HCT116 (cell line): ENCODE results near the gene SIGLEC14. TPM values are rescaled to one million over a fixed set of nuclear protein-coding genes. Genes with fewer than 3 reads are reported as not detected.
"Not testable (repeated sequence)": the region's sequence is repeated elsewhere in the genome, so short reads cannot be mapped to it uniquely, and the experiment has no call there.

Source experiments
- ATAC-seq: fragments of 200-7000 bp; cut with Tn5 transposase; 2 replicates; pipeline ENCODE4 v1.9.1; 2020; ENCODE audit warnings: mild to moderate bottlenecking, moderate library complexity
- Bru-seq: library from RNA; stranded (reverse); fragments of 400-500 nt; gene quantifications from one replicate; lab custom pipeline; 2021; lab: Mats Ljungman, UMichigan
- BruChase-seq, 2 experiments: library from RNA; stranded (reverse); fragments of 400-500 nt; gene quantifications; one replicate each; lab custom pipeline; 2021; lab: Mats Ljungman, UMichigan
- BruUV-seq: library from RNA; stranded (reverse); fragments of 400-500 nt; replicated peaks from 2 replicates; lab custom pipeline; 2021; lab: Mats Ljungman, UMichigan
- CTCF ChIA-PET: fragments of 300-600 bp; sonication (Branson Sonifier 250); formaldehyde crosslinking; loops from one replicate; lab custom pipeline; 2021; ENCODE audit warnings: antibody characterized with exemption; lab: Charles Lee
- POLR2A ChIA-PET: fragments of 300-600, 350-600 bp; sonication (Branson Sonifier 250); formaldehyde crosslinking; loops from one replicate; lab custom pipeline; 2021; ENCODE audit warnings: antibody characterized with exemption; lab: Charles Lee
- RAD21 ChIA-PET, 2 experiments: fragments of 300-600 bp; sonication (Branson Sonifier 250); formaldehyde crosslinking; loops; one replicate each; lab custom pipeline; 2023; ENCODE audit warnings: low total read pairs in 2 of 2; ENCODE audit not compliant: uncharacterized antibody in 2 of 2, unreplicated experiment in 2 of 2, low non-redundant PET in 1 of 2; lab: Charles Lee
- DNase-seq: peaks from one replicate; pipeline ENCODE4 v3.0.0-alpha.2; 2010; ENCODE audit warnings: low read depth, low spot score
- H2AFZ ChIP-seq: fragments of 200-600 bp; shearing (Covaris generic), sonication (generic); 2 replicates; pipeline ENCODE4 v1.6.1; 2017; ENCODE audit warnings: low read depth, mixed run types, mixed read lengths, antibody characterized with exemption, low read length; ENCODE audit not compliant: poor library complexity, severe bottlenecking
- H3K27ac ChIP-seq: 2 replicates; pipeline ENCODE4 v1.5.1; 2012; ENCODE audit warnings: low read depth, low read length
- H3K27me3 ChIP-seq: fragments of 200-600 bp; sonication (generic); 2 replicates; pipeline ENCODE4 v1.6.1; 2016; ENCODE audit warnings: mixed run types, low read length, mixed read lengths; ENCODE audit not compliant: insufficient read depth
- H3K36me3 ChIP-seq, 2 experiments: fragments of 200-500 bp in 1 of 2; fragments of 200-600 bp in 1 of 2; sonication (Bioruptor generic) in 1 of 2; sonication (generic) in 1 of 2; 2 replicates each; pipeline versions ENCODE4 v1.5.1 to v1.6.1; 2014 to 2016; ENCODE audit warnings: low read length in 2 of 2, inconsistent platforms in 1 of 2, mixed read lengths in 1 of 2, mixed run types in 1 of 2; ENCODE audit not compliant: insufficient read depth in 2 of 2, control insufficient read depth in 1 of 2
- H3K4me1 ChIP-seq, 2 experiments: fragments of 200-600 bp in 1 of 2; sonication (generic) in 1 of 2; 2 replicates each; pipeline versions ENCODE4 v1.5.1 to v1.6.1; 2012 to 2017; ENCODE audit warnings: low read length in 2 of 2, inconsistent platforms in 1 of 2, mild to moderate bottlenecking in 1 of 2, mixed read lengths in 1 of 2, mixed run types in 1 of 2, moderate library complexity in 1 of 2; ENCODE audit not compliant: insufficient read depth in 2 of 2, control insufficient read depth in 1 of 2
- H3K4me2 ChIP-seq: fragments of 200-600 bp; sonication (generic); 2 replicates; pipeline ENCODE4 v1.6.1; 2017; ENCODE audit warnings: mixed run types, low read length, mixed read lengths
- H3K4me3 ChIP-seq, 2 experiments: fragments of 200-600 bp in 1 of 2; sonication (generic) in 1 of 2; replicated peaks in 1 of 2; 2 replicates each; pipeline ENCODE4 v1.5.1; 2011 to 2016; ENCODE audit warnings: low read length in 2 of 2, control low read depth in 1 of 2, low read depth in 1 of 2, mild to moderate bottlenecking in 1 of 2, mixed read lengths in 1 of 2, mixed run types in 1 of 2
- H3K79me2 ChIP-seq: fragments of 200-600 bp; sonication (generic); 2 replicates; pipeline ENCODE4 v1.6.1; 2017; ENCODE audit warnings: mild to moderate bottlenecking, mixed run types, low read length, moderate library complexity, mixed read lengths; ENCODE audit not compliant: insufficient read depth
- H3K9ac ChIP-seq: fragments of 200-600 bp; sonication (generic); 2 replicates; pipeline ENCODE4 v1.6.1; 2016; ENCODE audit warnings: low read length, mixed read lengths
- H3K9me2 ChIP-seq: fragments of 200-600 bp; sonication (generic), shearing (Covaris generic); 2 replicates; pipeline ENCODE4 v1.6.1; 2017; ENCODE audit warnings: mixed run types, mild to moderate bottlenecking, moderate library complexity; ENCODE audit not compliant: insufficient read depth
- H3K9me3 ChIP-seq, 2 experiments: fragments of 200-500 bp in 1 of 2; fragments of 200-600 bp in 1 of 2; sonication (Bioruptor generic) in 1 of 2; sonication (generic) in 1 of 2; 2 replicates each; pipeline ENCODE4 v1.6.1; 2014 to 2017; ENCODE audit warnings: low read length in 2 of 2, mixed read lengths in 2 of 2, inconsistent platforms in 1 of 2, low read depth in 1 of 2, mild to moderate bottlenecking in 1 of 2, mixed run types in 1 of 2, moderate library complexity in 1 of 2; ENCODE audit not compliant: control insufficient read depth in 1 of 2, insufficient read depth in 1 of 2
- H4K20me1 ChIP-seq: fragments of 200-600 bp; sonication (generic), shearing (Covaris generic); 2 replicates; pipeline ENCODE4 v1.6.1; 2017; ENCODE audit warnings: mixed run types, mild to moderate bottlenecking, moderate library complexity; ENCODE audit not compliant: insufficient read depth
- CBX3 ChIP-seq: IDR thresholded peaks from 2 replicates; pipeline ENCODE4 v1.6.1; 2012; ENCODE audit warnings: low read depth
- CTCF ChIP-seq, 3 experiments: fragments of 200-600 bp in 1 of 3; sonication (generic) in 1 of 3; IDR thresholded peaks in 2 of 3; conservative IDR thresholded peaks in 1 of 3; 2 replicates each; pipeline ENCODE4 v1.5.1; 2012 to 2017; ENCODE audit warnings: low read depth in 2 of 3, low read length in 2 of 3, antibody characterized with exemption in 1 of 3, borderline replicate concordance in 1 of 3, control low read depth in 1 of 3, mild to moderate bottlenecking in 1 of 3, mixed read lengths in 1 of 3, mixed run types in 1 of 3, moderate library complexity in 1 of 3; ENCODE audit not compliant: insufficient read depth in 1 of 3
- FOSL1 ChIP-seq: IDR thresholded peaks from 2 replicates; pipeline ENCODE4 v1.6.1; 2012; ENCODE audit warnings: low read depth
- JUND ChIP-seq: IDR thresholded peaks from 2 replicates; pipeline ENCODE4 v1.6.1; 2012
- SIN3A ChIP-seq: IDR thresholded peaks from 2 replicates; pipeline ENCODE4 v1.6.1; 2012; ENCODE audit warnings: low read depth
- SP1 ChIP-seq: IDR thresholded peaks from 2 replicates; pipeline ENCODE4 v1.6.1; 2012; ENCODE audit warnings: low read depth
- SRF ChIP-seq: IDR thresholded peaks from 2 replicates; pipeline ENCODE4 v1.6.1; 2012; ENCODE audit warnings: low read depth
- ZFX ChIP-seq: fragments of 450-650 bp; IDR thresholded peaks from 2 replicates; pipeline ENCODE4 v1.6.1; 2017
- ZNF274 ChIP-seq: fragments of 200-500 bp; sonication (Bioruptor generic); IDR thresholded peaks from 2 replicates; pipeline ENCODE4 v1.6.1; 2014; ENCODE audit warnings: mild to moderate bottlenecking, low read depth, low read length, inconsistent platforms
- intact Hi-C: fragments of 100-400 bp; cut with micrococcal nuclease; formaldehyde crosslinking; loops from 2 replicates; pipeline ENCODE4 v1.10.0; 2022
- long read RNA-seq: library from polyadenylated mRNA; unstranded; transcript quantifications from one replicate; pipeline ENCODE4 v2.0.0, GENCODE V29; 2021; ENCODE audit not compliant: unreplicated experiment
- polyA plus RNA-seq: library from polyadenylated mRNA; unstranded; fragments of >200 nt; gene quantifications from 2 replicates; pipeline ENCODE4 v1.2.1, GENCODE V29; 2012; ENCODE audit warnings: missing spikeins
- total RNA-seq: library from RNA; stranded (reverse); gene quantifications from one replicate; pipeline ENCODE4 v1.2.1, GENCODE V29; 2021; ENCODE audit not compliant: unreplicated experiment
- TF ChIP-seq, protein P1 (sequence below): IDR thresholded peaks from 2 replicates; pipeline ENCODE4 v1.6.1; 2012

The SIGLEC14 gene, protein sequence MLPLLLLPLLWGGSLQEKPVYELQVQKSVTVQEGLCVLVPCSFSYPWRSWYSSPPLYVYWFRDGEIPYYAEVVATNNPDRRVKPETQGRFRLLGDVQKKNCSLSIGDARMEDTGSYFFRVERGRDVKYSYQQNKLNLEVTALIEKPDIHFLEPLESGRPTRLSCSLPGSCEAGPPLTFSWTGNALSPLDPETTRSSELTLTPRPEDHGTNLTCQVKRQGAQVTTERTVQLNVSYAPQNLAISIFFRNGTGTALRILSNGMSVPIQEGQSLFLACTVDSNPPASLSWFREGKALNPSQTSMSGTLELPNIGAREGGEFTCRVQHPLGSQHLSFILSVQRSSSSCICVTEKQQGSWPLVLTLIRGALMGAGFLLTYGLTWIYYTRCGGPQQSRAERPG
- total RNA-seq (not detected), Bru-seq, nascent RNA (not detected), BruChase-seq, experiment 1, labeled RNA remaining after a 6-hour chase (not detected), BruChase-seq, experiment 2, labeled RNA remaining after a 2-hour chase (not detected)
- not detected in 2 replicates for polyA plus RNA-seq
- long read RNA-seq: 0 reads

GRCh38 chr19:51646730-51647129 is at the start of gene SIGLEC14:
Gene SIGLEC14 (minus strand): TSS chr19:51646825. CDS start chr19:51646759, 66 bp downstream.
- H3K36me3 ChIP-seq, H4K20me1 ChIP-seq, H3K4me2 ChIP-seq, H3K9ac ChIP-seq, intact Hi-C loops, H3K27ac ChIP-seq, RAD21 ChIA-PET, H3K79me2 ChIP-seq, POLR2A ChIA-PET, H3K4me3 ChIP-seq, ATAC-seq, H3K9me3 ChIP-seq, DNase-seq, H3K4me1 ChIP-seq, H2AFZ ChIP-seq, BruUV-seq, H3K9me2 ChIP-seq: not testable (repeated sequence)
- H3K27me3 ChIP-seq: peaks cover 47% of the 10 kb centered on the region
- CTCF ChIA-PET: interaction anchor here (1.1 to 1.5 kb wide), 2 partner anchors 11 to 14 kb away, joined by 3 read pairs; no protein-coding TSS in a partner anchor

- H3K9me2 ChIP-seq: no peaks in the 10 kb centered on the region
- no peak for DNase-seq
- H3K4me2 ChIP-seq: no peak overlapping the region
- H4K20me1 ChIP-seq: no peaks in the 10 kb centered on the region
- H3K9ac ChIP-seq: no peak overlapping the region
- peaks cover 10 to 14% of the 10 kb centered on the region in 2 experiments; a peak in 2 of 4 replicates for H3K36me3 ChIP-seq
- H3K4me3 ChIP-seq: no peak overlapping the region
- H2AFZ ChIP-seq: no peak overlapping the region
- BruUV-seq: no TSS peak
- intact Hi-C loops: no loop called here
- no peak for ATAC-seq
- peaks cover 7 to 10% of the 10 kb centered on the region in 2 experiments; a peak in 3 of 4 replicates for H3K4me1 ChIP-seq
- POLR2A ChIA-PET: interaction anchor here (1.5 kb wide), 1 partner anchor 8 kb away, joined by 5 read pairs; no protein-coding TSS in a partner anchor
- H3K27me3 ChIP-seq: no peaks in the 10 kb centered on the region
- TF ChIP-seq SRF (no peak), CTCF (IDR thresholded peaks at IDR 0.05 in 2 of 3, conservative IDR thresholded peaks at IDR 0.05 in 1 of 3; ENCODE audit: borderline replicate concordance in 1 of 3, insufficient read depth in 1 of 3, low read depth in 2 of 3, low read length in 2 of 3) (no peak), SP1 (no peak), FOSL1 (no peak), ZFX (no peak), SIN3A (no peak), JUND (no peak), ZNF274 (no peak), CBX3 (no peak)
- TF ChIP-seq, protein P1, sequence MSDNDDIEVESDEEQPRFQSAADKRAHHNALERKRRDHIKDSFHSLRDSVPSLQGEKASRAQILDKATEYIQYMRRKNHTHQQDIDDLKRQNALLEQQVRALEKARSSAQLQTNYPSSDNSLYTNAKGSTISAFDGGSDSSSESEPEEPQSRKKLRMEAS: no peak
- no peak overlapping the region for H3K27ac ChIP-seq
- RAD21 ChIA-PET: no interaction called here
- peaks cover 29% of the 10 kb centered on the region for H3K79me2 ChIP-seq
- no peaks in the 10 kb centered on the region for H3K9me3 ChIP-seq
- CTCF ChIA-PET: no interaction called here
These were observed 49.2 kb upstream of the SIGLEC14 start for GRCh38 chr19:51695702-51696315.
